GM12891 (cell line): ENCODE data around the gene CAPN1.

Source experiments
- PAX5 ChIP-seq: IDR thresholded peaks from 2 replicates; pipeline ENCODE4 v1.6.1; 2011; ENCODE audit warnings: low read length, moderate library complexity, mild to moderate bottlenecking; ENCODE audit not compliant: insufficient read depth, severe bottlenecking
- POLR2A ChIP-seq: IDR thresholded peaks from 2 replicates; pipeline ENCODE4 v1.6.1; 2011; ENCODE audit warnings: low read depth, low read length, control low read depth
- POLR2AphosphoS5 ChIP-seq: IDR thresholded peaks from 2 replicates; pipeline ENCODE4 v1.6.1; 2011; ENCODE audit warnings: low read depth, low read length, control low read depth
- POU2F2 ChIP-seq: IDR thresholded peaks from 2 replicates; pipeline ENCODE4 v1.6.1; 2011; ENCODE audit warnings: low read depth, mild to moderate bottlenecking, control low read depth, low read length, moderate library complexity
- SPI1 ChIP-seq: IDR thresholded peaks from 2 replicates; pipeline ENCODE4 v1.6.1; 2011; ENCODE audit warnings: low read depth, low read length, control low read depth
- TAF1 ChIP-seq: IDR thresholded peaks from 2 replicates; pipeline ENCODE4 v1.6.1; 2011; ENCODE audit warnings: low read depth, low read length, control low read depth

DNA sequence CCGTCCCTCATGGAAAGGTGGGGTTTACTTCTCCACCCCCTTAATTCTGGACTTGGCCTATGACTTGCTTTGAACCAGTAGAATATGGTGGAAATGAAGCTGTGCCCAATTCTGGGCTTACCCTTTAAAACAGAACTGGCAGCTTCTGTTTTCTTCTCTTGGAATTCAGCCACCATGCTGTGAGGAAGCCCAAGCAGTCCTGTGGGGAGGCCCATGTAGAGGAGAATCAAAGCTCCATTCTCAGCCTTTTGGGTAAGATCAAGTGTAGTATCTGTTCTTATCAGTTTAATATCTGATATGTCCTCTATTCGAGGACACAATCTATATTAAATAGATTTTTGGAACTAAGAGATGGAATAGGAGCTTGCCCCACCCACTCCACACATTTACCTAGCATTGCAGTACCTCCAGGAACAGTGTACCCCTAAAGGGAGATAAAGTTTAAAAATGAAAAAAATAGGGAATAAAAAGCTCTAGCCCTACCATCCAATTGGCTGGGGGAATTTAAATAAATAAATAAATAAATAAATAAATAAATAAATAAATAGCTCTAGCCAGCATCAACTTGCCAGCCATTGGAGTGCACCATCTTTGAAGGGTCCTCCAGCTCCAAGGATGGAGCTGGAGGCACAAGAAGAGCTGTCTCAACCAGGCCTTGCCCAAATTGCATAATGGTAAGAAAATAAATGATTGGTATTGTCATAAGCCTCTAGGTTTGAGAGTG, 34.2 kb upstream of the CAPN1 start:
- TF ChIP-seq POLR2AphosphoS5 = no peak
- TF ChIP-seq SPI1 = no peak
- no peak for TF ChIP-seq TAF1
- TF ChIP-seq POLR2A = no peak
- no peak for TF ChIP-seq POU2F2
- no peak for TF ChIP-seq PAX5
